ENCODE measurements around the gene KATNAL2. TPM values are rescaled to one million over a fixed set of nuclear protein-coding genes. Genes with fewer than 3 reads are reported as not detected.

KATNAL2 gene
- total and polyA plus RNA-seq, 9 donors: 4.2 to 10.7 (median 7.6) TPM

DNA sequence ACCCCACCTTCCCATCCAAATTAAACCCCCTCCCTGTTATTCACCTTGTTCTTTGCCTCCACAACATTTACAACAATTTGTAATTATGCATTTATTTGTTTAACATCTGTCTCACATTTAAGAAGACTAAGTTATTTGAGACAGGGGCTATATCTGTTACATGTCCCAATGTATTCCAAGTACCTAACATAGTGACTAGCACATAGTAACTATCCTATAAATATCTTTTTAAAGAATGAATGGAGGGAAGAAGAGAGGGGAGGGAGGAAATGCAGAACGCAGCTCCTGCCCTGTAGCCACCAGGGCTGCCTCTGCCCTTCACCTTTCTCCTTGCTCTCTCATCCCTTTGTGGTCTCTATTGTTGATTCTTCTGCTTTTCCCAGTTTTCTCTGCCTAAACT is 192.3 kb downstream of the KATNAL2 start:
- WGBS (ENCODE audit: insufficient coverage): no CpG with 5 or more reads among the region's 1 CpG
- Histone ChIP-seq H3K27ac (ENCODE audit: low read length) (no peak overlapping the region), H3K27me3 (ENCODE audit: control insufficient read depth, insufficient read depth, low read length) (no peaks in the 10 kb centered on the region), H3K4me3 (ENCODE audit: low read length) (no peak overlapping the region), H3K36me3 (ENCODE audit: control insufficient read depth, insufficient read depth, low read length) (peaks cover 49% of the 10 kb centered on the region), H3K4me1 (ENCODE audit: control insufficient read depth, insufficient read depth, low read length) (peaks cover 5% of the 10 kb centered on the region), H3K9me3 (replicated peaks; ENCODE audit: control insufficient read depth, low read depth, low read length) (no peaks in the 10 kb centered on the region)
- no peak for DNase-seq

DNA sequence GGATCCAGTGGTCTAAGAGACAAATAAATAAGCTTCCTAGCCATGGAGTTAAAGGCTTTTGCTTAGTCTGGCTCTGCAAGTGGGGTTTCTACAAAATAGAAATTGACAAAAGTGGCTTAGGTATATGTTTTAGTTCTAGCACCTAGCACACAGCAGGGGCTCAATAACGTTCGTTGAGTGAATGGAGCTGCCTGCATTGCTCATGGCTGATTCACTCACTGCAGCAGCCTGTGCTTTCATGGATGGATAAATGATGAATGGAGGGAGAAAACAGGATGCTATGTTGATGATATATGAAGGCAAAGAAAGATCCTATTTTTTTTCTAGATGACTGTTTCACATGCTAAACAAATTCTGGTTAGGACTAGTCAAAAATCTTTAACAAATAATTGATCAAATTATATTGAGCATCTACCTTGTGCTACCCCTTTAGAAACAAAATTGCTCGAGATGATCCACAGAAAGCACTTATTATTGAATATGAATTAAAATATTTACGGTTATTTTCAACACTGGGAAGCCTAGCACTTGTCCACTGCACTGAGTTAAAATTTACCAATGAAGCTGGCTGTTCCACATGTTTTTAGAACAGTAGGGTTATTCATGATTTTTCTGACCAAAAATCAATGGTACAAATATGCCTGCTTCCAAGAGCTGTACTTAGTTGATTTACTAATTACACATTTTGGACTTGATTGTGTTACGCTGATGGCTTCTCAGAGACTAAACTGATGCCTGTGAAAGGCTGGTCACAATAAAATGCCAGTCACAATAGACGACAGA is 193.3 kb downstream of the KATNAL2 start:
- H3K27ac ChIP-seq (ENCODE audit: low read length): no peak overlapping the region

GRCh38 chr18:47113796-47114540 is 196.6 kb downstream of the KATNAL2 start:
- Histone ChIP-seq H3K4me3 (ENCODE audit: low read length) (no peak overlapping the region), H3K4me1 (ENCODE audit: control insufficient read depth, insufficient read depth, low read length) (peaks cover 5% of the 10 kb centered on the region), H3K27me3 (ENCODE audit: control insufficient read depth, insufficient read depth, low read length) (no peaks in the 10 kb centered on the region), H3K36me3 (ENCODE audit: control insufficient read depth, insufficient read depth, low read length) (peaks cover 41% of the 10 kb centered on the region), H3K27ac (ENCODE audit: low read length) (no peak overlapping the region), H3K9me3 (replicated peaks; ENCODE audit: control insufficient read depth, low read depth, low read length) (no peaks in the 10 kb centered on the region)
- no CpG with 5 or more reads among the region's 2 CpGs for WGBS (ENCODE audit: insufficient coverage)
- peak; percentile 44 for DNase-seq

More for the DNA sequence above, 193.3 kb downstream of the KATNAL2 start:
- DNase-seq: no peak
- H3K36me3 ChIP-seq (ENCODE audit: control insufficient read depth, insufficient read depth, low read length): peaks cover 50% of the 10 kb centered on the region
- peaks cover 5% of the 10 kb centered on the region for H3K4me1 ChIP-seq (ENCODE audit: control insufficient read depth, insufficient read depth, low read length)
- no peaks in the 10 kb centered on the region for H3K9me3 ChIP-seq (replicated peaks; ENCODE audit: control insufficient read depth, low read depth, low read length)
- WGBS (ENCODE audit: insufficient coverage): 75% methylated on average over 2 of the region's 6 CpGs
- H3K4me3 ChIP-seq (ENCODE audit: low read length): no peak overlapping the region
- no peaks in the 10 kb centered on the region for H3K27me3 ChIP-seq (ENCODE audit: control insufficient read depth, insufficient read depth, low read length)

DNA sequence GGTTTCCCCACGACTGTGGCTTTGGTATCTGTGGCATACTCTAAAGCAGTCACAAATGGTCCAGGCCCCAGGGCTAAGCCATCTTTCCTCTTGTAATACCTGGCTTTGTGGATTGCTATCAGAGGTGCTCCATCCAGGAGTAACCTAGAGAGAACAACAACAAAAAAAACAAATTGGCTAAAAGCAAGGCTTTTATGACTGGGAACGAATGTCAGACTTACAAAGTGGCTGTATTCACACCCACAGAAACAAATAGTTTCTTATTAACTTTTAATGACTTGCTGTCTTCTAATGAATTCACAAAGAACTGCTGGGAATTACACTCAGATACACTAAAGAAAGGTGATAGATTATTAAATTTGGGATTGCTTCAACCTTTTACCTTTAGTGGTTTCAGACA is 197.8 kb downstream of the KATNAL2 start:
- no peaks in the 10 kb centered on the region for H3K27me3 ChIP-seq (ENCODE audit: control insufficient read depth, insufficient read depth, low read length)
- H3K4me1 ChIP-seq (ENCODE audit: control insufficient read depth, insufficient read depth, low read length): peaks cover 2% of the 10 kb centered on the region
- no peak overlapping the region for H3K27ac ChIP-seq (ENCODE audit: low read length)
- WGBS (ENCODE audit: insufficient coverage): no CpG with 5 or more reads among the region's 2 CpGs
- H3K9me3 ChIP-seq (replicated peaks; ENCODE audit: control insufficient read depth, low read depth, low read length): no peaks in the 10 kb centered on the region
- H3K36me3 ChIP-seq (ENCODE audit: control insufficient read depth, insufficient read depth, low read length): peaks cover 35% of the 10 kb centered on the region
- H3K4me3 ChIP-seq (ENCODE audit: low read length): no peak overlapping the region
- DNase-seq: no peak

DNA sequence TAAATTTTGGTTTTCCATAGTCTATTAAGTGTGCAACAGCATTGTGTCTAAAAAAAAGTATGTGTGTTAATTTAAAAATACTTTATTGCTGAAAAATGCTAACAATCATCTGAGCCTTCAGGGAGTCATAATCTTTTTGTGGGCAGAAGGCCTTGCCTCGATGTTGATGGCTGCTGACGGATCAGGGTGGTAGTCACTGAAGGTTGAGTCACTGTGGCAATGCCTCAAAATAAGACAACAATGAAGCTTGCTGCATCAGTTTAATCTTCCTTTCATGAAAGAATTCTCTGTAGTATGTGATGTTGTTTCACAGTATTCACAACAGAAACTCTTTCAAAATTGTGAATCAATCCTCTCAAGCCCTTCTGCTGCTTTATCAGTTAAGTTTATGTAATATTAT is 201.6 kb downstream of the KATNAL2 start:
- peaks cover 2% of the 10 kb centered on the region for H3K4me1 ChIP-seq (ENCODE audit: control insufficient read depth, insufficient read depth, low read length)
- no peak overlapping the region for H3K27ac ChIP-seq (ENCODE audit: low read length)
- no peaks in the 10 kb centered on the region for H3K27me3 ChIP-seq (ENCODE audit: control insufficient read depth, insufficient read depth, low read length)
- H3K9me3 ChIP-seq (replicated peaks; ENCODE audit: control insufficient read depth, low read depth, low read length): no peaks in the 10 kb centered on the region
- H3K36me3 ChIP-seq (ENCODE audit: control insufficient read depth, insufficient read depth, low read length): peaks cover 13% of the 10 kb centered on the region
- WGBS (ENCODE audit: insufficient coverage): no CpG with 5 or more reads among the region's 2 CpGs
- no peak for DNase-seq
- no peak overlapping the region for H3K4me3 ChIP-seq (ENCODE audit: low read length)

- no CpG with 5 or more reads among the region's 4 CpGs for whole genome bisulfite sequencing (ENCODE audit: insufficient coverage)
- no peak overlapping the region for H3K4me3 ChIP-seq (ENCODE audit: low read length)
- no peak for DNase-seq
- no peak overlapping the region for H3K27ac ChIP-seq (ENCODE audit: low read length)
- H3K36me3 ChIP-seq (ENCODE audit: control insufficient read depth, insufficient read depth, low read length): peaks cover 8% of the 10 kb centered on the region
- no peaks in the 10 kb centered on the region for H3K4me1 ChIP-seq (ENCODE audit: control insufficient read depth, insufficient read depth, low read length)
- H3K9me3 ChIP-seq (replicated peaks; ENCODE audit: control insufficient read depth, low read depth, low read length): no peaks in the 10 kb centered on the region
- no peaks in the 10 kb centered on the region for H3K27me3 ChIP-seq (ENCODE audit: control insufficient read depth, insufficient read depth, low read length)
These were observed 203.0 kb downstream of the KATNAL2 start for GRCh38 chr18:47120428-47120827.

- Histone ChIP-seq H3K9me3 (replicated peaks; ENCODE audit: control insufficient read depth, low read depth, low read length) (no peaks in the 10 kb centered on the region), H3K4me1 (ENCODE audit: control insufficient read depth, insufficient read depth, low read length) (no peaks in the 10 kb centered on the region), H3K27me3 (ENCODE audit: control insufficient read depth, insufficient read depth, low read length) (no peaks in the 10 kb centered on the region), H3K27ac (ENCODE audit: low read length) (no peak overlapping the region), H3K36me3 (ENCODE audit: control insufficient read depth, insufficient read depth, low read length) (peaks cover 8% of the 10 kb centered on the region), H3K4me3 (ENCODE audit: low read length) (no peak overlapping the region)
- DNase-seq: no peak
- WGBS (ENCODE audit: insufficient coverage): 100% methylated on average over 1 of the region's 3 CpGs
These were observed 203.7 kb downstream of the KATNAL2 start for GRCh38 chr18:47121146-47121545.

DNA sequence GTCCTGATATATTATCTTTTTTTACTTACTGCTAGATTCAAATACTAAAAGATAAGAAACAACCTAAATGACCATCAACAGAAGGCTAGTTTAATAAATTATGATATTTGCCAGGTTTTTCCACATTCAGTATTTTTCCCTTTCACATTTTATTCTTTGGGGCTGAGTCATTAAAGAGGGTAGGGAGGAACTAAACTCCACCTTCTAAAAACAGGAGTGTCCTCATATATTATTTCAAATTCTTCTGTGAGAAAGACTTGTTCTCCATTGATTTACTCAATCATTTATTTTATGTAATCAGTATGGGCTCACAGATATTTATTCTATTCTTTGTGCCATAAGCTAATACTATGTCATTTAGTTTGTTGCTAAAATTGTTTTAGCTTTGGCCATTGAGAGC is 223.9 kb downstream of the KATNAL2 start:
- no peaks in the 10 kb centered on the region for H3K4me1 ChIP-seq (ENCODE audit: control insufficient read depth, insufficient read depth, low read length)
- peaks cover 2% of the 10 kb centered on the region for H3K36me3 ChIP-seq (ENCODE audit: control insufficient read depth, insufficient read depth, low read length)
- H3K27me3 ChIP-seq (ENCODE audit: control insufficient read depth, insufficient read depth, low read length): no peaks in the 10 kb centered on the region
- no peak overlapping the region for H3K4me3 ChIP-seq (ENCODE audit: low read length)
- H3K27ac ChIP-seq (ENCODE audit: low read length): no peak overlapping the region
- DNase-seq: no peak
- H3K9me3 ChIP-seq (replicated peaks; ENCODE audit: control insufficient read depth, low read depth, low read length): no peaks in the 10 kb centered on the region

GRCh38 chr18:47143153-47143552 is 225.8 kb downstream of the KATNAL2 start:
- no peak for DNase-seq
- no CpG with 5 or more reads among the region's 5 CpGs for WGBS (ENCODE audit: insufficient coverage)
- peaks cover 2% of the 10 kb centered on the region for H3K36me3 ChIP-seq (ENCODE audit: control insufficient read depth, insufficient read depth, low read length)
- H3K4me3 ChIP-seq (ENCODE audit: low read length): no peak overlapping the region
- H3K27ac ChIP-seq (ENCODE audit: low read length): no peak overlapping the region
- no peaks in the 10 kb centered on the region for H3K27me3 ChIP-seq (ENCODE audit: control insufficient read depth, insufficient read depth, low read length)
- no peaks in the 10 kb centered on the region for H3K4me1 ChIP-seq (ENCODE audit: control insufficient read depth, insufficient read depth, low read length)
- H3K9me3 ChIP-seq (replicated peaks; ENCODE audit: control insufficient read depth, low read depth, low read length): no peaks in the 10 kb centered on the region

DNA sequence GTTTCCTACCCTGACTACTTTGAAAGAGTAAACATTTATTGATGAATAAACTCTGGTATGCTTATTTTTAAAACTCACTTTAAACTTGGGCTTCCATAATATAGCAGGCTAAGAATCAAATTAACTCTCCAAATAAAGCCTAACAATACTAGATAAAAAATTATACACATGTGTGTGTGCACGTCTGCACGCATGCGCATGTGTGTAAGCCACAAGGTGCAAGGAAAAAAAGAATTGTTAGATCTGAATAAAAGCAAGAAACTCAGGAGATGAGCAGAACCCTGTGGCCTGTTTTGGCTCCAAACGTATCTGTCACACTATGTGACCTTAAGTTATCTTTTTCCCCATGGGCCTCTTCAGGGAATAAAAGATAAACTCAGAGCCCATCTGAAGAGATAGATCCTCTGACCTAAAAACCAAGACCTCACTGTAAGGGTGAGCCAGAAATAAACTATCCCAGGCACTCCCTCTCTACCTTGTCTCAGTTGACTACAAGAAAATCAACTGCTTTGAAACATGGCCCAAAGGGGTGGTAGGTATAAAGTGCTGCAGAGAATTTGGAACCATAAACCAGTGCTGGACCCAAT is 226.6 kb downstream of the KATNAL2 start:
- Histone ChIP-seq H3K9me3 (replicated peaks; ENCODE audit: control insufficient read depth, low read depth, low read length) (no peaks in the 10 kb centered on the region), H3K27me3 (ENCODE audit: control insufficient read depth, insufficient read depth, low read length) (no peaks in the 10 kb centered on the region), H3K27ac (ENCODE audit: low read length) (no peak overlapping the region), H3K4me3 (ENCODE audit: low read length) (no peak overlapping the region), H3K36me3 (ENCODE audit: control insufficient read depth, insufficient read depth, low read length) (peaks cover 2% of the 10 kb centered on the region), H3K4me1 (ENCODE audit: control insufficient read depth, insufficient read depth, low read length) (no peaks in the 10 kb centered on the region)
- 89% methylated on average over 1 of the region's 4 CpGs for WGBS (ENCODE audit: insufficient coverage)
- no peak for DNase-seq

All from muscle of leg (tissue), 11 donors.